OCI-M2 (cell line): Measurements from ENCODE around the gene DSTYK.

ENCODE experiments used
- DNase-seq: peaks from one replicate; lab custom pipeline; 2025; ENCODE audit not compliant: unreplicated experiment; lab: John Stamatoyannopoulos, UW

Gene DSTYK

DNA sequence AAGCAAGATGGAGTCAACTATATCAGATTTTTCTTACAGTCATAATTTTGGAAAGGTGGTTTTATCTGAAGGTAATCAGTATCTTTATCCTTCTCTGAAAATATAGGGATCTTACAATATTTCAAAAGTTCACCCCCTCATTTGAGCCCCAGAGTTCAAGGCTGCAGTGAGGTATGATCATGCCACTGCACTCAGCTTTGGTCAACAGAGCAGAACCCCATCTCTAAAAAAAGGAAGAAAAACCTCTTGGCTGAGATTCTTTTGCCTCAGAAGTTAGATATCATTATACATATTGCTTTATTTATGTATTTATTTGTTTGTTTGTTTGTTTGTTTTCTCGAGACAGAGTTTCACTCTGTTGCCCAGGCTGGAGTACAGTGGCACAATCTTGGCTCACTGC lies 78.2 kb downstream of the DSTYK start:
- DNase-seq: no peak

DNA sequence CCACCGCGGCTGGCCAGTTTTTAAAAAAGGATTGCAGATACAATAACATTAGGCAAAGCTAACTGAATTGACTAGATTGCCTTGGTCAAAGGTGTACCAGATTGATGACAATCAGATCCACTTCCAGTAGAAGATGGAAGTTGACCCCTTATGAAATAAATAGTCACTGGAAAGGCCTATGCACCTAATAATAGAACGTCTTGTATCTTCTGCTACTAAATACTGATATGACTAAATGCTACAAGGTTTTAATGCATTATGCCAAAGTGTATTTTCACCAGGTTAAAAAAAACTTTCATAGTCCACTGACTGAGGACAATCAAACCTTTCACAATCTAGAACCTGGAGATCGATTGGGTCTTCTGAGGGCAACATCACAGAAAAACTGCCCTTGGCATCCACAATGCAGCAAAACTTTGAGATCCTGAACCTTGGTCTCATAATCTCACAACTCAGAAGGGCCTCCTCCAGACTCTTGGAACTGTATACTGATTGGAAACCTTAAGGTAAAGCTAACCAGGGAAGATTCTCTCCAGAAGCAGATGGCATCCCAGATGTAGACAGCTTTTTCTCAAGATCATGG lies 82.0 kb downstream of the DSTYK start:
- no peak for DNase-seq

DNA sequence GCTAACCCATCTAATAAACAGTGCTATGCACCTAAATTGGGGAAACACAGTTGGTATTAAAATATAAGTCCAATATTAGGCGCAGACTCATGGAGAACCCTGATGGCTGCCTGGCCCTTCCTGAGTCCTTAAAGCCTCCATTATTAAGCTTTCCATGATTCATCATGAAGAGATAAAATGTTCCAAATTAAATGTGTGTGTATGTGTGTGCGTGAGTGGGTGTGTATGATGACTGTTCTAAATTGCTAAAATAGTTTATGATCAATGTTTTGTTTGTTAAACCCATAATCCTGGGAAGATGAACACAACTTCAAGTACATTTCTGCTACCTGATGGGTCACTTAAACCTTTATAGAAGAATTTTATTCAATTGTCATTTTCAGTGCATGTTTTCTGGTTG lies 83.5 kb downstream of the DSTYK start:
- no peak for DNase-seq

DNA sequence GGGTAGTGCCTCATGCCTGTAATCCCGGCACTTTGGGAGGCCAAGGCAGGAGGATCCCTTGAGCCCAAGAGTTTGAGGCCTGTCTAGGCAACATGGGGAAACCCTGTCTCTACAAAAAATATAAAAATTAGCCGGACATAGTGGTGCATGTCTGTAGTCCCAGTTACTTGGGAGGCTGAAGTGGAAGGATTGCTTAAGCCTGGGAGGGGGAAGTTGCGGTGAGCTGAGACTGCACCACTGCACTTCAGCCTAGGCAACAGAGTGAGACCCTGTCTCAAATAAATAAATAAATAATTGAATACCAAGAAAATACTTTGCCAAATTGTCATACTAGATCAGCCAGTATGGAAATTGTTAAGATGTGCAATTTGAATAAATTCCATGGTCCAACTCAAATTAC lies 83.9 kb downstream of the DSTYK start:
- DNase-seq: no peak

GRCh38 chr1:205124726-205125125 lies 86.8 kb downstream of the DSTYK start:
- DNase-seq: no peak

DNA sequence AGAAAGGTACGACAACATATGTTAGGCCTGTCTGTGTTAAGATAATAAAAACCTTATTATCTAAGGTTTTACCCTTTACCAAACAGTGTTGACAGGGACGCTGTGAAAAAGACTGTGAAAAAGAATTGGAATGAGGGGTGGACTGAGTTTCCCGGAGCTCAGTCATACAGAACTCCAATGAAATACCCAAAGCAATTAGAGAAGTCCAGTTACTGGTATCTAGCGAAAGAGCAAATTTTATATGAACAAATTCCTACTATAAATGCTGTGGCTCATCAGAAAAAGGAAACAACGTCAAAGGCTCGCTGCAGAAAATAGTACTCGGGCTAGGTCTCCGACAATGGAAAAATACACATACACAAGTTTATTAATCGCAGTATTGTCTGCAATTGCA lies 89.0 kb downstream of the DSTYK start:
- DNase-seq: no peak

DNA sequence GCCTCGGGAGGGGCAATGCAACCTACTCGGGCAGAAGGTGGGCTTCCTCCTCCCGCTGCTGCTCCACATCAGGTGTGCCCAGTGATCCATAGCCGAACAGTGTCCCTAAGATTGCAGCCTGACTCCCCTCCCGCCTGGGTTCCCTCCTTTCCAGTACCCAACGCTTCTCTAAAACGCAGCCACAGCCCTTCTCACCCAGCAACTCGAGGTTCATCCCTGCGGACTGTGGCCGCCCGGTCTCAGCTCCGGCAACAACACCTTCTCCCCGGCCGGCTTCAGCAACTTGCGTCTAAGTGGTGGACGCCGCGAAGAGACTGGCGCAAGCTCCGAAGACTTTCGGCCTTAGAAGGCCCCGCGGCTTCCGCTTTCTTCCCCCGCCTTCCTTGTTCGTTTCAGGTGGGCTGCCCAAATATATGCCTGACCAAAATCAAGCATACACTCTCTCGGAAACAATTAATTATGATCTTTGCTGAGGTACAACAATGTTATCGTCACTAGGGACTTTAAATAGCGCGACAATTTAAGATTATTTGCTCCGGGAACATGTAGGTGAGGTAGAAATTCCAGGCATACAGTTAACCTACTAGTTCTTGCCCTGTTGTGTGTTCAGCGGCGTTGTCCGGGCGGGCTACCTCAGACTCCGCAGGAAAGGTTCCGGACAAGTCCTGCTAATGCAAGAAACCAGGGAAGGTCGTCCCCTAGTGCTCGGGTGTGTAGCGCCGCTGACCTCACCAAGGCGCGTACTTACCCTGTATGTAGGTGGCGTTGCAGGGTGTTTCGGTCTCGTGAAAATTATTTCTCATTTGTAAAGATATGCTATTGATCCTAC lies 89.6 kb downstream of the DSTYK start, which contains the start of gene RBBP5:
Gene RBBP5 (minus strand): TSS at position 319 of the 829 bp plus-strand sequence. CDS start 105 bp downstream, at position 214.
- peak; percentile 91 for DNase-seq

- DNase-seq: no peak
These were observed 92.8 kb downstream of the DSTYK start for GRCh38 chr1:205118752-205119151.

DNA sequence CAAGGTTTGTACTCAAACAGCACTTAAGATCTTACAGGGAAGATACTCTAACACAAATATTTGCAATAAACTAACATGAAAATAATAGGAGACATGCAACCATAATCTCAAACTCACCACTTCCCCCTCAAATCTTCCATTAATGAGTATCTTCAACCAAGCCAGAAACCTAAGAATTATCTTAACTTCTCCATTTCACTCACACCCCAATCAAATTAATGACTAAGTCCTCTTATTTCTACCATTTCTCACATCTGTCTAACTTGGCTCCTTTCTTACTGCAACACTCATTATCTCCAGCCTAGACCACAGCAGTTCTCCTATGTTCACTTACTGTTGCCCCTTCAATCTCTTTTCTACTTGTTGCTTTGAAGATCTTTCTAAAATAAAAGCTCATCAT lies 100.1 kb downstream of the DSTYK start:
- no peak for DNase-seq

GRCh38 chr1:205109711-205110110 lies 101.8 kb downstream of the DSTYK start:
- no peak for DNase-seq

- DNase-seq: no peak
These were observed 102.2 kb downstream of the DSTYK start for GRCh38 chr1:205109269-205109668.

DNA sequence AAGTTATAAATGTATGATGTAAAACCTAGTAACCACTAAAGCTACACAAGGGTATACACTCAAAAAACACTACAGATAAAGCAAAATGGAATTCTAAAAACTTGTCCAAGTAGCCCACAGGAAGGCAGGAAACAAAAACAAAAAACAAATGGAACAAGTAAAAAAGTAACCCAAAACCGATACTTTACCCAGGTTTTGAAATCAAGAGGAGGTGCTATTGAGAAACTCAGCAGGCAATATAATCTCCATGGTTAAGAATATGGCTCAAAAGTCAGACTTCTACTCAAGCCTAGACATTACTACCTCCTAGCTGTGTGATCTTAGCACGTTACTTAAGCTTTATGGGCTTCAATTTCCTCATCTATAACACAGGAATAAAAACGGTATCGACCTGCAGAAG lies 103.0 kb downstream of the DSTYK start:
- DNase-seq: no peak

DNA sequence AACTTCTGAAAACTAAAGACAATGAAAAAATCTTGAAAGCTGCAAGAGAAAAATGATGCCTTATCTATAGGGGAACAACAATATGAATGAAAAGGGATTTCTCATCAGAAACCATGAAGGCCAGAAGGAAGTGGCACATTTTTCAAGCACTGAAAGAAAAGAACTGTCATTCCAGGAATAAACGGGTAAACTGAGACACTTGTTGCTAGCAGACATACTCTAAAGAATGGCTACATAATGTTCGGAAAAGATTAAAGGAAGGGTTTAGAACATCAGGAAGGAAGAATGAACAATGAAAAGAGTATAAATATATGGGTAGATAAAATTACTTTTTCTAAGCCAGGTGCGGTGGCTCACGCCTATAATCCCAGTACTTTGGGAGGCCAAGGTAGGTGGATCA lies 104.2 kb downstream of the DSTYK start:
- no peak for DNase-seq

DNA sequence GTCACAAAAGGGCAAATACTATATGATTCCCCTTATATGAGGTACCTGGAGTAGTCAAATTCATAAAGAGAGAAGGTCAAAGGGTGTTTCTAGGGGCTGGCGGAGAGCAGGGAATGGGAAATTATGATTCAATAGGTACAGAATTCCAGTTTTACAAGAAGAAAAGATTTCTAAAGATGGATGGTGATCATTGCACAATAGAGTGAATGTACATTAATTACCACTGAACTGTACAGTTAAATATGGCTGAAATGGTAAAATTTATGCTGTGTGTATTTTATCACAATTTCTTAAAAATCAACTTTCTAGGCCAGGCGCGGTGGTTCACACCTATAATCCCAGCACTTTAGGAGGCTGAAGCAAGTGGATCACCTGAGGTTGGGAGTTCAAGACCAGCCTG lies 109.1 kb downstream of the DSTYK start:
- no peak for DNase-seq

DNA sequence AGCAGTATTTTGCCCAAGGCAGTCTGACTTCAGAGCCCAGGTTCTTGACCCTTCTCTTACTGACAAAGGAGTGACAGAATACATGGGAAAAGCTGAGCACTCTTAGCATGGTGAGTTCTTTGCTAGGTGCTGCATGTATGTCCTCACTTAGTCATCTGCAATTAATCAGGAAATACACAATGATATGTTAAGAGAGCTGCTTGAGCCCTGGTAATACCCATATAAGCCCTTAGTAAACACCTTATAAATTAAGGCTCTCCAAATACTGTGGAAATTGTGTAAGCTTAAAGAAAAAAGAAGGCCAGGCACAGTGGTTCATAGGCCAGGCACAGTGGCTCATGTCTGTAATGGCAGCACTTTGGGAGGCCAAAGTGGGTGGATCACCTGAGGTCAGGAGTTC lies 113.3 kb downstream of the DSTYK start:
- DNase-seq: no peak

- no peak for DNase-seq
These were observed 116.1 kb downstream of the DSTYK start for GRCh38 chr1:205095422-205095821.
